Bronchial epithelial cell (primary cell): ENCODE measurements around the gene ROR2. TPM values are rescaled to one million over a fixed set of nuclear protein-coding genes. Genes with fewer than 3 reads are reported as not detected.

ENCODE experiments used
- DNase-seq: peaks from one replicate; pipeline ENCODE4 v3.0.0-alpha.2; 2010; ENCODE audit warnings: low read depth
- FAIRE-seq: peaks from 2 replicates; lab custom pipeline; 2011; peaks lifted over from hg19 to GRCh38; lab: Jason Lieb, UNC
- H3K27me3 ChIP-seq: 2 replicates; pipeline ENCODE4 v1.5.1; 2011; ENCODE audit warnings: low read length; ENCODE audit not compliant: control insufficient read depth, insufficient read depth
- H3K36me3 ChIP-seq: 2 replicates; pipeline ENCODE4 v1.5.1; 2011; ENCODE audit warnings: low read length; ENCODE audit not compliant: control insufficient read depth, insufficient read depth
- H3K4me3 ChIP-seq: 2 replicates; pipeline ENCODE4 v1.5.1; 2011; ENCODE audit warnings: mild to moderate bottlenecking, low read depth, low read length, control low read depth
- CTCF ChIP-seq: IDR thresholded peaks from 2 replicates; pipeline ENCODE4 v1.5.1; 2011; ENCODE audit warnings: mild to moderate bottlenecking, moderate library complexity, low read length, control low read depth, inconsistent platforms; ENCODE audit not compliant: insufficient read depth, severe bottlenecking
- total RNA-seq: library from RNA; depleted of rRNA; stranded (reverse); fragments of >200 nt; gene quantifications from 2 replicates; pipeline ENCODE4 v1.2.1, GENCODE V29; 2014

Gene ROR2
- total RNA-seq, 1 donor from 2014 or later, result 0.26 TPM

- no peak for DNase-seq
- no peaks in the 10 kb centered on the region for H3K36me3 ChIP-seq
- no peaks in the 10 kb centered on the region for H3K27me3 ChIP-seq
- no peak overlapping the region for H3K4me3 ChIP-seq
- FAIRE-seq, result no peak
- no peak for TF ChIP-seq CTCF
Measured at GRCh38 chr9:91811024-91811909, 138.8 kb downstream of the ROR2 start.

- FAIRE-seq, result no peak
- DNase-seq, result no peak
- Histone ChIP-seq H3K4me3 (no peak overlapping the region), H3K27me3 (no peaks in the 10 kb centered on the region), H3K36me3 (no peaks in the 10 kb centered on the region)
- TF ChIP-seq CTCF, result no peak
Measured at GRCh38 chr9:91810286-91810905, 139.6 kb downstream of the ROR2 start.

- H3K36me3 ChIP-seq, result no peaks in the 10 kb centered on the region
- FAIRE-seq, result no peak
- no peak for TF ChIP-seq CTCF
- peak; percentile 18 for DNase-seq
- no peaks in the 10 kb centered on the region for H3K27me3 ChIP-seq
- H3K4me3 ChIP-seq, result no peak overlapping the region
Measured at GRCh38 chr9:91809581-91810285, 140.3 kb downstream of the ROR2 start.

GRCh38 chr9:91807643-91808246, 142.3 kb downstream of the ROR2 start:
- DNase-seq (no peak), FAIRE-seq (no peak)
- H3K36me3 ChIP-seq, result no peaks in the 10 kb centered on the region
- no peaks in the 10 kb centered on the region for H3K27me3 ChIP-seq
- H3K4me3 ChIP-seq, result no peak overlapping the region
- no peak for TF ChIP-seq CTCF

GRCh38 chr9:91805031-91805430, 145.0 kb downstream of the ROR2 start:
- TF ChIP-seq CTCF, result no peak
- FAIRE-seq, result no peak
- no peaks in the 10 kb centered on the region for H3K27me3 ChIP-seq
- DNase-seq, result no peak
- no peaks in the 10 kb centered on the region for H3K36me3 ChIP-seq
- H3K4me3 ChIP-seq, result no peak overlapping the region
